GM19324 (cell line): Measurements from ENCODE around the gene TNK2.
A peak's percentile ranks its signal among the peaks of the same experiment; 100 is the strongest.
"Not testable (repeated sequence)": the region's sequence is repeated elsewhere in the genome, so short reads cannot be mapped to it uniquely, and the experiment has no call there.

Experiments used
- ATAC-seq: cut with Tn5 transposase; IDR thresholded peaks from one replicate; pipeline ENCODE4 v1.9.1; 2021; ENCODE audit warnings: mild to moderate bottlenecking, moderate library complexity; ENCODE audit not compliant: unreplicated experiment, low FRiP score

TNK2 gene

GRCh38 chr3:195907934-195908693, at the start of gene TNK2:
Gene TNK2, minus strand, starts transcription at chr3:195908551. Its CDS starts 19,963 bp downstream, at chr3:195888588.
- ATAC-seq, result no peak

GRCh38 chr3:195956577-195956976, 48.2 kb upstream of the TNK2 start:
- ATAC-seq, result no peak

GRCh38 chr3:195955416-195955841, 47.1 kb upstream of the TNK2 start:
- ATAC-seq, result not testable (repeated sequence)

- ATAC-seq, result peak; percentile 42
These were observed 46.4 kb upstream of the TNK2 start for GRCh38 chr3:195954752-195955119.

GRCh38 chr3:195954052-195954751, 45.9 kb upstream of the TNK2 start:
- peak; percentile 99 for ATAC-seq

GRCh38 chr3:195952590-195952989, 44.2 kb upstream of the TNK2 start:
- not testable (repeated sequence) for ATAC-seq

- not testable (repeated sequence) for ATAC-seq
These were observed 43.3 kb upstream of the TNK2 start for GRCh38 chr3:195951443-195952177.

GRCh38 chr3:195950731-195951130, 42.4 kb upstream of the TNK2 start:
- ATAC-seq, result not testable (repeated sequence)

- ATAC-seq, result not testable (repeated sequence)
These were observed 41.8 kb upstream of the TNK2 start for GRCh38 chr3:195950164-195950563.

- ATAC-seq, result not testable (repeated sequence)
These were observed 38.8 kb upstream of the TNK2 start for GRCh38 chr3:195946910-195947699.

- ATAC-seq, result not testable (repeated sequence)
These were observed 33.0 kb upstream of the TNK2 start for GRCh38 chr3:195941265-195941815.

- ATAC-seq, result not testable (repeated sequence)
These were observed 32.5 kb upstream of the TNK2 start for GRCh38 chr3:195940806-195941205.

- ATAC-seq, result not testable (repeated sequence)
These were observed 31.4 kb upstream of the TNK2 start for GRCh38 chr3:195939526-195940470.

- ATAC-seq, result not testable (repeated sequence)
These were observed 24.7 kb upstream of the TNK2 start for GRCh38 chr3:195933044-195933430.

GRCh38 chr3:195932418-195933043, 24.2 kb upstream of the TNK2 start:
- no peak for ATAC-seq

- no peak for ATAC-seq
These were observed 23.4 kb upstream of the TNK2 start for GRCh38 chr3:195931582-195932273.

- ATAC-seq, result no peak
These were observed 21.1 kb upstream of the TNK2 start for GRCh38 chr3:195929452-195929851.

- ATAC-seq, result no peak
These were observed 13.0 kb upstream of the TNK2 start for GRCh38 chr3:195921334-195921791.
